ENCODE results near the gene DDX25. TPM values are rescaled to one million over a fixed set of nuclear protein-coding genes. Genes with fewer than 3 reads are reported as not detected.

Gene DDX25
- total and polyA plus RNA-seq, 2 of the 4 experiments (the other 2 are of a cell fraction): under 0.01 TPM; not detected in 1

DNA sequence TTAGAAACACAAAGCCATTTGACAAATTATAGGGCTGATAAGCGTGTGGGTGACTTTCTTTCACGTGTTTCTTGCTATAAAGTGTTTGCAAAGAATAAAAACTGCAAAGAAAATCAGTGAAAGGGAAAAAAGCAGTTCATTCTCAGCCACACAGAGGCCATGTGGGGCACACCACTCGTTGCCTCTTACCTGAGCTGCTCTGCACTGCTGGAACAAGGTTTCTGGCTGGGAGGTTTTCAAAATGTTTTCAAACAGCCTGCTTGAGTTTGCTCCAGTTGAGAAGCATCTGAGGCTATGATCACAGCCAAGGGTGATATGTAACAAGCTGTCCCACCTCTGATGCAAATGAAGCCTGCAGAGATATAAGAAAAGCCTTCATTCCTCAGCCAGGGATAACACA lies 26.8 kb downstream of the DDX25 start:
- ChIA-PET CTCF (no interaction called here), POLR2A (ENCODE audit: unreplicated experiment) (no interaction called here)
- H3K4ac ChIP-seq (ENCODE audit: low read depth, low read length): no peak overlapping the region
- BruUV-seq (replicated peaks): no TSS peak
- no peak overlapping the region for H3K4me2 ChIP-seq (ENCODE audit: low read depth, low read length)
- no peak overlapping the region for H3K9ac ChIP-seq (ENCODE audit: low read depth, low read length)
- H2BK120ac ChIP-seq (ENCODE audit: low read depth, low read length): no peak overlapping the region
- no peaks in the 10 kb centered on the region for H3K79me1 ChIP-seq (ENCODE audit: low read depth in 1 of 2, low read length in 2 of 2)
- H3K9me1 ChIP-seq (ENCODE audit: insufficient read depth, low read length): no peaks in the 10 kb centered on the region
- H4K20me1 ChIP-seq (ENCODE audit: insufficient read depth, low read length): no peaks in the 10 kb centered on the region
- no peak overlapping the region for H2BK5ac ChIP-seq (ENCODE audit: low read depth, low read length, poor library complexity, severe bottlenecking)
- intact Hi-C loops (cut with micrococcal nuclease): no loop called here
- dilution Hi-C loops (cut with HindIII; ENCODE audit: low sequenced_read_pairs, unreplicated experiment): no loop called here
- ATAC-seq (ENCODE audit: low read depth) (no peak), DNase-seq (no peak)
- in situ Hi-C loops (cut with MboI; ENCODE audit: low sequenced_read_pairs): no loop called here
- H3K4me1 ChIP-seq (ENCODE audit: control insufficient read depth, insufficient read depth, low read length): no peaks in the 10 kb centered on the region; the same call in 1 of the 2 replicates
- no peak overlapping the region for H3K56ac ChIP-seq (ENCODE audit: extremely low read depth, insufficient read depth, low read length)
- H3K9me3 ChIP-seq (ENCODE audit: control insufficient read depth, insufficient read depth, low read length): no peaks in the 10 kb centered on the region
- WGBS, 2 experiments (ENCODE audit: extremely low coverage in 2 of 2, insufficient read length in 1 of 2): no CpG with 5 or more reads among the region's 3 CpGs
- H3K27me3 ChIP-seq (ENCODE audit: control insufficient read depth, insufficient read depth, low read length): peaks cover 42% of the 10 kb centered on the region
- no peak overlapping the region for H2BK20ac ChIP-seq (ENCODE audit: low read depth, low read length)
- H3K23ac ChIP-seq (ENCODE audit: low read depth, low read length): no peak overlapping the region
- H3K14ac ChIP-seq (replicated peaks; ENCODE audit: low read depth, low read length): no peak overlapping the region
- H3K4me3 ChIP-seq (ENCODE audit: insufficient read depth, low read depth, low read length): no peak overlapping the region
- H3K36me3 ChIP-seq (ENCODE audit: control insufficient read depth, insufficient read depth, low read length): no peaks in the 10 kb centered on the region
- TF ChIP-seq, protein P1, sequence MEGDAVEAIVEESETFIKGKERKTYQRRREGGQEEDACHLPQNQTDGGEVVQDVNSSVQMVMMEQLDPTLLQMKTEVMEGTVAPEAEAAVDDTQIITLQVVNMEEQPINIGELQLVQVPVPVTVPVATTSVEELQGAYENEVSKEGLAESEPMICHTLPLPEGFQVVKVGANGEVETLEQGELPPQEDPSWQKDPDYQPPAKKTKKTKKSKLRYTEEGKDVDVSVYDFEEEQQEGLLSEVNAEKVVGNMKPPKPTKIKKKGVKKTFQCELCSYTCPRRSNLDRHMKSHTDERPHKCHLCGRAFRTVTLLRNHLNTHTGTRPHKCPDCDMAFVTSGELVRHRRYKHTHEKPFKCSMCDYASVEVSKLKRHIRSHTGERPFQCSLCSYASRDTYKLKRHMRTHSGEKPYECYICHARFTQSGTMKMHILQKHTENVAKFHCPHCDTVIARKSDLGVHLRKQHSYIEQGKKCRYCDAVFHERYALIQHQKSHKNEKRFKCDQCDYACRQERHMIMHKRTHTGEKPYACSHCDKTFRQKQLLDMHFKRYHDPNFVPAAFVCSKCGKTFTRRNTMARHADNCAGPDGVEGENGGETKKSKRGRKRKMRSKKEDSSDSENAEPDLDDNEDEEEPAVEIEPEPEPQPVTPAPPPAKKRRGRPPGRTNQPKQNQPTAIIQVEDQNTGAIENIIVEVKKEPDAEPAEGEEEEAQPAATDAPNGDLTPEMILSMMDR (conservative IDR thresholded peaks at IDR 0.05; ENCODE audit: low read depth, low read length): no peak
- TF ChIP-seq MXI1 (IDR thresholded peaks at IDR 0.05; ENCODE audit: borderline replicate concordance, low read depth, low read length): no peak
- no peak for TF ChIP-seq BHLHE40 (IDR thresholded peaks at IDR 0.05; ENCODE audit: low read depth, low read length)
- TF ChIP-seq POLR2A (IDR thresholded peaks at IDR 0.05; ENCODE audit: low read depth, low read length): no peak
- TF ChIP-seq, protein P2, sequence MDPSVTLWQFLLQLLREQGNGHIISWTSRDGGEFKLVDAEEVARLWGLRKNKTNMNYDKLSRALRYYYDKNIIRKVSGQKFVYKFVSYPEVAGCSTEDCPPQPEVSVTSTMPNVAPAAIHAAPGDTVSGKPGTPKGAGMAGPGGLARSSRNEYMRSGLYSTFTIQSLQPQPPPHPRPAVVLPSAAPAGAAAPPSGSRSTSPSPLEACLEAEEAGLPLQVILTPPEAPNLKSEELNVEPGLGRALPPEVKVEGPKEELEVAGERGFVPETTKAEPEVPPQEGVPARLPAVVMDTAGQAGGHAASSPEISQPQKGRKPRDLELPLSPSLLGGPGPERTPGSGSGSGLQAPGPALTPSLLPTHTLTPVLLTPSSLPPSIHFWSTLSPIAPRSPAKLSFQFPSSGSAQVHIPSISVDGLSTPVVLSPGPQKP (IDR thresholded peaks at IDR 0.05; ENCODE audit: borderline replicate concordance, low read depth, low read length): no peak
- TF ChIP-seq NFE2L2 (IDR thresholded peaks at IDR 0.05; ENCODE audit: low read depth, low read length): no peak
- TF ChIP-seq CHD1 (IDR thresholded peaks at IDR 0.05; ENCODE audit: low read depth, low read length): no peak
- TF ChIP-seq FOS (IDR thresholded peaks at IDR 0.05; ENCODE audit: low read depth, low read length): no peak
- TF ChIP-seq RCOR1 (IDR thresholded peaks at IDR 0.05; ENCODE audit: insufficient replicate concordance, low read length): no peak
- TF ChIP-seq, protein P3, sequence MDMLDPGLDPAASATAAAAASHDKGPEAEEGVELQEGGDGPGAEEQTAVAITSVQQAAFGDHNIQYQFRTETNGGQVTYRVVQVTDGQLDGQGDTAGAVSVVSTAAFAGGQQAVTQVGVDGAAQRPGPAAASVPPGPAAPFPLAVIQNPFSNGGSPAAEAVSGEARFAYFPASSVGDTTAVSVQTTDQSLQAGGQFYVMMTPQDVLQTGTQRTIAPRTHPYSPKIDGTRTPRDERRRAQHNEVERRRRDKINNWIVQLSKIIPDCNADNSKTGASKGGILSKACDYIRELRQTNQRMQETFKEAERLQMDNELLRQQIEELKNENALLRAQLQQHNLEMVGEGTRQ (IDR thresholded peaks at IDR 0.05; ENCODE audit: low read depth, low read length): no peak
- no peak for TF ChIP-seq MAZ (IDR thresholded peaks at IDR 0.05; ENCODE audit: borderline replicate concordance, low read depth, low read length)
- no peak for TF ChIP-seq SMC3 (IDR thresholded peaks at IDR 0.05; ENCODE audit: low read depth, low read length)
- TF ChIP-seq RFX5 (IDR thresholded peaks at IDR 0.05; ENCODE audit: low read depth, low read length): no peak
- no peak for TF ChIP-seq MAFK (IDR thresholded peaks at IDR 0.05; ENCODE audit: low read depth, low read length)
- TF ChIP-seq CEBPB (IDR thresholded peaks at IDR 0.05; ENCODE audit: low read depth, low read length): no peak
- TF ChIP-seq RAD21 (IDR thresholded peaks at IDR 0.05; ENCODE audit: low read length): no peak
- H2BK15ac ChIP-seq (ENCODE audit: low read depth, low read length): no peak overlapping the region
- no peak overlapping the region for H3K27ac ChIP-seq (ENCODE audit: insufficient read depth, low read length)
- no peak overlapping the region for H3K18ac ChIP-seq (ENCODE audit: low read depth, low read length)
- no peak overlapping the region for H4K91ac ChIP-seq (ENCODE audit: insufficient read depth, low read depth, low read length)
- no peak overlapping the region for H4K5ac ChIP-seq (ENCODE audit: low read depth, low read length)
- no peak overlapping the region for H2AFZ ChIP-seq (replicated peaks; ENCODE audit: low read length, poor library complexity)
- no peak overlapping the region for H2AK5ac ChIP-seq (ENCODE audit: low read depth, low read length)
- no peak overlapping the region for H2AK9ac ChIP-seq (replicated peaks; ENCODE audit: low read depth, low read length, poor library complexity)
- H4K8ac ChIP-seq (ENCODE audit: low read depth in 2 of 2, low read length in 2 of 2): no peak overlapping the region

Measured in IMR-90 (cell line).